HG03378 (cell line): Measurements from ENCODE around the gene IL17C.

Source experiments
- ATAC-seq: cut with Tn5 transposase; IDR thresholded peaks from one replicate; pipeline ENCODE4 v1.9.1; 2021; ENCODE audit warnings: mild to moderate bottlenecking, moderate library complexity; ENCODE audit not compliant: unreplicated experiment

Gene IL17C

DNA sequence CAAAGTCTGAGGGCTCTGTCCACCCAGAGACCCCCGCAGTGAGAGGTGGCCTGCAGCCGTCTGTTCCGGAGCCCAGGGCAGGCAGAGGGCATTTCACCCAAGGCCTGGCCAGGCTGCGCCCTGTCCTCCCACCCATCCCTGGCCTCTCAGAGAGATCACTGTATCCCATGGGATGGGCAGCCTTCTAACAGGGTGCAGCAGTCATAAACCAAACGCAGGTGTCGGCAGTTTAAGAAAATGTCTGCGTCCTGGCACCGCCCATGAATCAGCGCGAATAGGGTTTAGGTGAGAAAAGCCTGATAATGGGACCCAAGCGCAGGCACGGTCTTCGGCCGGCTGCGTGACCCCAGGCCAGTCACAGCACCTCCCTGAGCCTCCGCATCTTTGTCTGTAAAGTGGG lies 7.1 kb downstream of the IL17C start:
- no peak for ATAC-seq

DNA sequence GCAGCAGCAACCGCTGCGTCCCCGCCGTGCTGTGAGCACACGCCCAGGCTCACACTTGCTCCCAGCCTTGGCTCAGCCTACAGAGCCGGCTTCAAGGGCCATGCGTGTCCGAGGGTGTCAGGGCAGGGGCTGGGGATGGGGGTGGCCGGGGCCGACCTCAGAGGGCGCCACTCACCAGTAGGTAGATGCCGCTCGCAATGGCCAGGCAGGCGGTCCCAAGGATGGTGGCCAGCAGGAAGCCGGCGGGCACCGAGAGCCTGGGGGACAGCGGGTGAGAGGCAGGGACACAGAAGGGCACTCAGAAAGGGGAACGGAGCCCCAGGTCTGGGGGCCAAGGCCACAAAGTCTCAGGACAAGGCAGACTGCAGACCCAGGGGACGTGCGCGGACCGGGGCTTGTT lies 7.6 kb downstream of the IL17C start:
- ATAC-seq: no peak

DNA sequence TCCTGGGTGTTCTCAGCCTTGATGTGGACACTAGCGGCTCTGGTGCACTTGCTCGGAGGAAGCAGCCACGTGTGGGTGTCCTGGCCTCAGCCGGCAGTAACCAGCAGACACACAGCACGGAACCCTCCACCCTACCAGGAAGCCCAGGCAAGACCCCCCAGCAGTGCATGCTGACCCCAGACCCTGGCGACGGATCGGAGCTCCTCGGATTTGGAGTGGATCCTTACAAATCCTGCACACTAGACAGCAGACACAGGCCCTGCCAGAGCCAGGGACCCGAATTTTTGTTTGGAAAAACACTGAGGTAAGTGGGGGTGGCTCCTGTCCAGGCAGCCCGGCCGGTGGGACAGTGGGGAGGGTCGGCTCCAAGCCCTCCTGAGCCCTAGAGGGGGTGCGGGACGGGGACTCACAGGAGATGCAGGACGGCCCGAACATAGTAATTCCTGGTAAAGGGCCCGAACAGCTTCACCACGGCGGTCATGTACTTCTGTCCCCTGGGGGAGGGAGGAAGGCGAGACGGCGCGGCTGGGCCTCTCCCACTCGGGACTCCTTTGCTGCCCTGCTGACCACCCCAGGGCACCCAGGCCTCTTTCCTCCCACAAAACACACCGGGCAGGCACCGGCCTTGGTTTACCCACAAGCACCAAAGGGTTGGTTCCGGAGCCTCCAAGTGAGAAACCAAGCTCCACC lies 8.1 kb downstream of the IL17C start:
- no peak for ATAC-seq

DNA sequence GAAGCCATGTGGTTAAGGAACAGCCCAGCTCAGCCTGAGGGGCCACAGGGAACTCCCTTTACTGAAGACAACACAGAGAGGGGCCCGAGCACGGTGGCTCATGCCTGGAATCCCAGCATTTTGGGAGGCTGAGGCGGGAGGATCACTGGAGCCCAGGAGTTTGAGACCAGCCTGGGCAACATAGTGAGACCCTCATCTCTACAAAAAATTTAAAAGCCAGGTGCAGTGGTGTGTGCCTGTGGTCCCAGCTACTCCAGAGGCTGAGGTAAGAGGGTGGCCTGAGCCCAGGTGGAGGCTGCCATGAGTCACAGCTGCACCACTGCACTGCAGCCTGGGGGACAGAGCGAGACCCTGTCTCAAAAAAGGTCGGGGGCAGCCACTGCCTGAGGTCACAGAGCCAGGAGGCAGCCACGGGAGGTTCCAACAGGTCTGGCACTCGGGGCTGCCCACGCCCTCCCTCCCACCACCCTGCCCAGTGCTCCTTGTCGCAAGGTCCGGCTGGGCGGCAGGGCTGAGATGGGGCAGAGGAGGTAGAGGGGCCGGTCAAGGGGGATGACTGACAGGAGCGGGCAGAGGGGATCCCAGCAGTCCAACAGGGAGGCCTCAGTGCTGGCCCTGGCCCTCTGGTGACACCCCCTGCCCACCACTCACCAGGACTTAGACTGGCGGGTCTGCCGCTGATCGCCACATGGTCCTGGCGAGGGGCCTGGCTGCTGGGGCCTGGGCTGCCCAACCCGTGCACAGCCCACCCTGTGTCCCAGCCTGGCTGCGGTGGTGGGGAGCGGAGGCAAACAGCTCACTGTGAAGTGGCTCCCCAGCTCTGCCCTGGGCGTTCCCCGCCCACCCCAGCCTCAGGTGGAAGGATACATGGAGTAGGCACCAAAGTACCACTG lies 9.1 kb downstream of the IL17C start:
- no peak for ATAC-seq

DNA sequence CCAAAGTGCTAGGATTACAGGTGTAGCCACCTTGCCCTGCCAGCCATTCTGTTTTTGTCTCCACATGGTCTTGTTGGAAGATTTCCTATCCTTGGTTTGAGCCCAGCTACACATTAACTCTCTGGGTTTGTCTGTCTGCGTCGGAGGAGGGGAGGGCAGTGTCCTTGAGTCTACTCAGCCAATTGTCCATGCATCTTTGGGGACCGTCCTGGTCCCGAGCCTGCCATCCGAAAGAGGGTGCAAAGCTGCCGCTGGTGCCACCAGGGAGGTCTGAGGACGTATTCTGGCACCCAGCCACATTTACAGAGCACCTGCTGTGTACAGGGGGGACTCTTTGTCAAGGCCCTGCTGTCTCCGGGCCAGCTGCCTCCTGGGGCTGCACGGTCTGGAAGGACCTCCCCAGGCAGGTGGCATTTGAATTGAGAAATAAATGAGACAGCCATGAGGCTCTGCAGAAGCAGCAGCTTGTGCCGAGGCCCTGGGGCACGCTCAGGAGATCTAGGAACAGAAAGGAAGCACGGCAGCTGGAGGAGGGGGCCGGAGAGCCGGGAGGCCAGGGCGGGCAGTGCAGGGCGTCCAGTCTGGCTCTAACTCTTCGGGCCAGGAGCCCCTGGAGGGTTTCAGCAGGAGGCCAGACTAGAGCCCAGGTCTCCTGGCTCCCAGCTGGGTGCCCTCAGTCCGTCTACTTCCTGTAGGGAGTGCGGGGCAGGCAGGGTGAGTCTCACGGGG lies 11.0 kb downstream of the IL17C start:
- no peak for ATAC-seq

DNA sequence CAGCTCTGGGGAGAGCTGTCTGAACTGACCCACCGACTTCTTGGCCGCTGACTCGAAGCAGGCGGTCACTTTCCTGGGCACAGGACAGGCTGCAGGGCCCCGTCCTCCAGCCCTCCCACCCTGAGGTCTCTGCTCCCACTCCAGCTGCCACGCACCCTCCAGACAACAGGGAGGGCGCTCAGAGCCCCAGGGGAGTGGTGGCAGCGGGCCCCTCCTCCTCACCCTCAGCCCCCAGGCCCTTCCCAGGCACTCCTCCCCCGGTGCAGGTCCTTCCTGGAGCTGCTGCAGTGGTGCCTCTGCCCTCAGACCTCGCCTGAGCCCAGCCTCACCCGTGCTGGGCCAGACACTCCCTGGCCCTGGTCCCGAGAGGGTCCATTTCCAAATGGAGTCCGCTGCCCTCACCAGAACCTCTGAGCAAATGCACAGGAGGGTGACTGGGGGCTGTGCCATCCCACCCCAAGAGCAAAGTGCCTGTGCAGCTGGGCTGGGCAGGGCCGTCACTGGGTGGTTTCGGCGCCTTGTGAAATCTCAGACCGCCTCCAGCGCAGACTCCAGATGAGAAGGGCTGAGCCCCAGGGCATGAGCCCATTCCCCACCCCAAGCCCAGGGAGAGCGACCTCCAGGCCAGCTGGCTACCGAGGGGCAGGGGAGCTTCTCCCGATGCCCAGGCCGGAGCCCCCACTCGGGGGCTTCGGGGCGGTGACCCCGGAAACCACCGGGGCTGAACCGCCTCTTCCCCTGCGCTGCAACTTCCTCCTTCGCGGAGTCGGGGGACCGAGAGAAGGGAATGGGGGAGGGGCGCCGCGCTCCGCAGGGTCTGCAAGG lies 11.8 kb downstream of the IL17C start:
- ATAC-seq: peak; percentile 10

DNA sequence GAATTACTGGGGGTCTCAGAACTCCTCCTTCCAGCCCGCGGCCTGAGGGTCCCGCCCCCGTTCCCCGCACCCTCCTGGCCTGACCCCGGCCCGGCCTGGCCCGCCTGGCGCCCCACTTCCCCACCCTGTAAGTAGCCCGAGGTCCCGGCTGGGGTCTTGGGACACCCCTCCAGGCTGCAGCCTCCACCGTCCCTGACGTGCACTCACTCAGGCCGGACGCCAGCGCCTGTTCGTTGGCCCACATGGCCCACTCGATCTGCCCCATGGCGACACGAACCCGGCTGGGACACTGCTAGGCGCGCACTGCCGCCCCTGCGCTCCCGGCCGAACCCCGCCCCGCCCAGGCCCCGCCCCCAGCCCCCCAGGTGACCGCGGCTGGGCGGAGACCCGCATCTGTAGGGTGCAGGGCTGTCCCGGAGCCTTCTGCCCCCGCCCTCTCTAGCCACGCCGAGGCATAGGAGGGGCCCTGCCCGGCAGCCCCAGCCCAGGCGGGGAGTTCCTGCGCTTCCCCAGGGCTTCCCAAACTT lies 12.4 kb downstream of the IL17C start, which contains the start of gene CYBA:
CYBA (minus strand) TSS at position 305 of the 527 bp plus-strand sequence; CDS start at position 265, 40 bp downstream.
- ATAC-seq: peak; percentile 43

DNA sequence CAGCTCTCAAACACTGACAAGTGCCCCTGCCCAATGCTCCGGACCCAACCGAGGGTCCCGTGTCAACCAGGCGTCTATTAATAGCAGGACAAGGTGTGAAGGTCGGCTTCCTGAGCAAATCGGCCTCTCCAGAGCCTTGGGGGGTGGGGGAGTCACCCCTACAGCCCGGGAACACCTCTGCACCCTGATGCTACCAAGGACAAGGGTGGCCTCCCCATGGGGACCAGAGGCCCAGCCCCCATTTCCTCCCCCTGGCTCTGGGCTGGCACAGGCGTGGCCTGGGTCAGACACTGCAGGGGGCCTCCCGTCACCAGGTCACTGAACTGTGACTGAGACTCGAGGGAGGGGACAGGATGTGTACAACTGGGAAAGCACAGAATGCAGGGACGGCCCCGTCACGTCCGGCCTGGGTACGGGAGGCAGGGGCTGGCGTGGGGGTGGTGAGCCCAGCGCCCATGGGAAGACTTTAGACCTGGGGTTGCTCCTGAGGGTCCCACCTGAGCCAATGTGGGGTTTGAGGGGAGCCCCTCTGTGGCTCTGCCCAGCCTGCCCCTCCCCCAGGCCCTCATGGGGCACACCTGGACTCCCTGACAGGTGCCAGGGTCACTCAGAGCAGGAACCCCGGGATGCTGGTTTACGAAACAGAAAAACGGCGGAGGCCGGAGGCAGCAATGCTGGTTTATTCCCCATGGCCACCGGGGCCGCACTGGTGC lies 13.1 kb downstream of the IL17C start:
- ATAC-seq: peak; percentile 72

DNA sequence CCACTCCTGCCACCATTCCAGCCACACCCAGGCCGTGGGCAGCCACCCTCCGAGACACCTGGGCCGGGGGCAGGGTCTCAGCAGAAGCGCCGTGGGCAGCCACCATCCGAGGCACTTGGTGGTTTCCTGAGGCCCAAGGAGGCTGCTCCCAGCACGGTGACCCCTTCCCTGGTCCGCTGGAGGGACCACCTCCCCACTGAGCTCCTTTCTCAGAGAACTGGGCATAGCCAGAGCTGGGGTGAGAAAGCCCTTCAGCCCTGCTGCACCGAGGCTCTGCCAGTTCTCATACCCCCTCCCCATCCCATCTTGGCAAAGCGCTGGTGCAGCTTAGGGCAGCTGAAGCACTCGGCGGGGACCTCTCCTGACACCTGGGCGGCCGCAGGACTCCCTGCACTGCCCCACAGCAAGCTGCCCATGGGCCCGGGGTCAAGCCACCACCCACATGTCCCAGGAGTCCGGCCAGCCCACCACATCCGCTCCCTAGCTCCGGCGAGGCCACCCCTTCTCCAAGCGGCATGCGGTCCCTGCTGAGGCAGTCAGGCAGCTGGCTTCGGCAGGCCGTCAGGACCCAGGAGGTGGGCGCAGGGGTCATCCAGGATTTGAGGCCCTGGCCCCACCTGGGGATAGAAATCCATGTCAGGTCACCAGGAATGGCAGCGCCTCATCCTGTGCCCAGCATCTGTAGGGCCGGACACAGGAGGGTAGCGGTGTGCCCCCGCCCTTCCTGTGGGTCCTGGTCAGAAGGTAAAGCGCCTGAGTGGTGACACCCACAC lies 13.8 kb downstream of the IL17C start:
- ATAC-seq: no peak

DNA sequence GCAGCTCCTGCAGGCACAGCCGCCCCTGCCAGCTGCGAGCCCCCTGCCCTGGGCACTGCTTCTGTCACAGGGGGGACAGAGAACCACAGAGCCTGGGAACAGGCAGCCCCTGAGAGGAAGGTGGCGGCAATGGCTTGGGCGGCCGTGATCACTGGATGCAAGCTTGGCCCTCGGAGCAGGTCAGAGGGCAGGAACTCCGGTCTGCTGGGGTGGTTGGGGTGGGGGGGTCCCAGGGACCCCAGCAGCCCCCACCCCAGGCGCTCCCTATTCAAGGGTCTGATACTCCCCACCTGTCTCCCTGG lies 14.3 kb downstream of the IL17C start:
- no peak for ATAC-seq

DNA sequence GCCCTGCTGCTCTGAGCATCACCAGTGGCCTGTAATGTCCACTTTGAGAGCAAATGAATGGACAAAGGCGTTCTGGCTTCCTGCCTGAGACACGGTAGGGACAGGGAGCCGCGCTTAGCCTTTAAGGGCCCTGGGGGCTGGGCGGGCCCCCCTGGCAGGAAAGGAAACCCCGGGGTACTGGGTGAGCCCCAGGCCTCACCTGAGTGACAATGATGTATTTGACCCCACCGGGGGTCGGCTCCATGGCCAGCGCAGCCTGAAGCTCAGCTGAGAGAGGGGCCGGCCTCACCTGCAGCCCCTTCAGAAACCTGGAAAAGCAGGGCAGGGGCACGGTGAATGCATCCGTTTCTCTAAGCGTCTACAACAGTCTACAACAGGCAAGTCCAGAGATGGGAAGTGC lies 14.7 kb downstream of the IL17C start:
- ATAC-seq: no peak

DNA sequence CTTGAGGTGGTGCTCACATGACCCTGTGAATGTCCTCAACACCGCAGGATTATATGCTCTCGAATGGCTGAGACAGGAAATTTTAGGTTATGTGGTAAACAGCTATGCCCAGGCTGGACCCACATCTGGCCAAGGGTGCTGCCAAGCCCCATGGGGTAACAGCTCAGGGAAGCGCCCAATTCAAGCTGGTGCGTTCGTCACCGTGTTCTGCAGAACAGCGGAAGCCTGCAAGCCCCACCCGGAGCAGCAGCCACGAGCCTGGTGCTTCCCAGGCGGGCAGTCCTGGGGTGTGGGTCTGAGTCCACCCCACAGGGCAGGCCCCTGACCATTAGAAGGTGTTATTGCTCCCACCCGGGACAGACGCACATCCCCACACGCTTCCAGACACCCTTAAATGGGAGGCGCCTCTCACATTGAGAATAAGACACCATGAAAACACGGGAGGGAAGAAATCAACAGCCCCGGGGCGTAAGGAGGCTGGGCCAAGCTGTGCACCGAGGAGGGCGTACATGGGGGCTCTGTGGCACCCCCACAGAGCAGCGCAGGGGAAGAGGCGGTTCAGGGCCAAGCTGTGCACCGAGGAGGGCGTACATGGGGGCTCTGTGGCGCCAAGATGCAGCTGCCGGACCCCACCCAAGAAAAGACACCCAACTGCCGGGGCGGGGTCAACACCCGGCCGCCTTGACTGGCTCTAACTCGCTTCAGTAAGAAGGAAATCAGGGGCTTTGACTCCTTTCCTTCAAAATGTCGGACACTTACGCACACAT lies 15.4 kb downstream of the IL17C start:
- no peak for ATAC-seq

DNA sequence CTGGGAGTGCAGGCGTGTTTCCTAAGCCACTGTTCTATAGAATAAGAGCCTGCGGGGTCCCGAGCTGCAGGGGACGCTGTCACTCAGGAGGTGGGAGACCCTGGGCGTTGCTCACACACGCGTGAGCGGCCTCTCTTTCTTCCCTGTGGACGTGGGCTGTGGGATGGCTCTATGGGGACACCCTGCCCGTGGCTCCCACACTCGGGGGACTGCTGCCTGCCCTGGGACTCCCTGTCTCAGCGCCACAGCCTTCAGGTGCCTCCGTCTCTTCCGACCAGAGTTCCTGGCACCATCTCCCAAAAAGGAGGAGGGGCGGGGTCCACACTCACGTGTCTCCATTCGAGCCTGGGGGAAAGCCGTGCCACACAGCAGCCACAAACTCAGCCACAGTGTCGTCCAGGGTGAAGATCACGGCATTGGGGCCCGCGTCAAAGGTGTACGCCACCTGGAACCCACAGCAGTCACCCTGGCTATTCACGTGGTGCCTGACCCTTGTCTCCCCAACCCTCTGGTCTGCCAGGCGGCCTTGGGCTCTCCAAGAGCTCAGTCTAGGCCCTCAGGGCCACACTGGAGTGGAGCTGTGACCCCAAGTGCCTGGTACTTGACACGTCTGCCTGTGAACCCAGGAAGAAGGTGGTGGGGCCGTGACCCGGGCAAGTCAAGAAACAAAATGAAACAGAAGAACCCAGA lies 16.1 kb downstream of the IL17C start:
- ATAC-seq: no peak

DNA sequence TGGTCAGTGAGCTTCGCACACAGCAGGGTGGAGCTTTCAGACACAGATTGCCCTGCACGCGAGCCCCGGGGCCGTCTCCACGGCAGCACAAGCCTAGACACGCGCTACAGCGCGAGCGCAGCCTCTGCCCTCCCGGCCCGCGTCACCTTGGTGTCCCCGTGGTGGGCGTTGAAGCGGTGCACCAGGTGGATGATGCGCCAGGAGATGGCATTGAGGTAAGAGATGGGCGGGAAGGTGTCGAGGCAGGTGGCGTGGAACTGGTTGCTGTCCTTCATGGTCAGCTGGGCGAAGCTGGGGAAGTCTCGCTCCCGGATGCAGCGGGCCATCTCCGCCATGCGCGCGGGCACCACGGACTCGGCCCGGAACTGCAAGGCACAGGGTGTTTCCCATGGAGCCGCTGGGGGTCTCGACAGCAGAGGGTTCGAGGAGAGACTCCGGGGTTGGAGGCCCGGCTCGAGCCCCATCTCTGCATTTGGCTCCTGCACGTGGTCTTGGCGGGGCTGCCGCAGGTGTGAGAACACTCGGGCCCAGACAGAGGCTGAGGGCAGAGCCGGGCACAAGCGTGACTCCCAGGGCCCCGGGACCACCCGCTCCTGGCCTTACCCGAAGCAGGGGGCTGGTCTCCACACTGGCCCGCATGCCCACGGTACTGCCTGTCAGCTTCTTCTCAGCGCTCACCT lies 16.8 kb downstream of the IL17C start:
- no peak for ATAC-seq

DNA sequence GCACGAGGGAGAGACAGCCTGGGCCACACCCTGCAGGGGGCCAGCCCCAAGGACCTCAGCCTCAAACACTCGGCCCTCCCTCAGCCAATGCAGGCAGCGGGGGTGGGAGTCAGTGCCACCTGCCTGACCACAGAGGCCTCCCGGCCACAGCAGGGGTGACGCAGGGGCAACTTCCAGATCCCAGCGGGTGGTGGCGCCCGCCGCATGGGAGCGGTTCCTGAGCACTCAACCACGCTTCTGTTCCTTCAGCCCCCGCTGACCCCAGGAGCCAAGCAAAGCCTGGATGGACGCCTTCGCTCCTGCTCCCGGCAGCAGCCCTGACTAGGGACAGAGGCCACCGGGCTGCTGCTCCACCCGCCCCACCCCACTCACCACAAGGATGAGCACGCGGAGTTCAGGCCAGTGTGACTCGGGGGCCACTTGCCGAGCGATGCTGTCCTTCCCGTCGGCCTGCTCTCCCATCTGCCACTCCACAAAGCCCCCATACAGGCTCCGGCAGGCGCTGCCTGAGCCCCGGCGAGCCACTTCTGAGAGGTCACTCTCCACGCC lies 17.4 kb downstream of the IL17C start:
- no peak for ATAC-seq

DNA sequence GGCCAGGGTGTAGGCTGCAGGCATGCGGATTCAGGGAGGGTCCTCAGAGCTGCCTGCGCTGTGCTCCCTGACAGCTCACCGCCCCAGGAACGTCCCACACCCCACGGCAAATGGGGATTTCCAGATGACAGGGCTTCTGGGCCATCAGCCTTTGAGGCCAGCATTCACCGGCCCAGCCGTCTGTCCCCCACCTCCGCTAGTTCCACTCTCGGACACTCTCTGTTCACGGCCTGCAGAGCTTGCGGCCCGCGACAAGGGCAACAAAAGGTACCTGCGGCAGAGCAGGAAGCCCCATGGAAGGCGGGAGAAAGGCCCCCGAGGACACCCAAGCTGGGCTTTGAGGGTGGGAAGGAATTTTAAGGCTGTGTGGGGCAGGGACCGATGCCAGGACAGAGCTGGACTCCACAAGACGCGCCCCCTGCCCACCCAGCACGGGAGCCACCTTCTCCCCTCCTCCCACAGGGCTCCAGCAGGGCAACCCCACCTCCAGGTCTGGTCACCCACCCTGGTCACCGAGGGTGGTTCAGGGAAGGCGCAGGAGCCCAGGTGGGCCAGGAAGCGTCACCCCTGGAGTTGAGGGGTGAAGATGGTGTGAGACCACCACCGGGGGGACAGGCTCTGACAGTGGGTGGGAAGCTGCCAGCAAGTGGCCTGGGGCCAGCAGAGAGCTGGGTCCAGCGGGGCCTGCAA lies 18.1 kb downstream of the IL17C start:
- ATAC-seq: no peak
